HG03095 (cell line): ENCODE data around the gene TGFBR1.
"Not testable (repeated sequence)": the region's sequence is repeated elsewhere in the genome, so short reads cannot be mapped to it uniquely, and the experiment has no call there.

ENCODE experiments used
- ATAC-seq: cut with Tn5 transposase; IDR thresholded peaks from one replicate; pipeline ENCODE4 v1.9.1; 2021; ENCODE audit warnings: moderate library complexity; ENCODE audit not compliant: unreplicated experiment

TGFBR1 gene

DNA sequence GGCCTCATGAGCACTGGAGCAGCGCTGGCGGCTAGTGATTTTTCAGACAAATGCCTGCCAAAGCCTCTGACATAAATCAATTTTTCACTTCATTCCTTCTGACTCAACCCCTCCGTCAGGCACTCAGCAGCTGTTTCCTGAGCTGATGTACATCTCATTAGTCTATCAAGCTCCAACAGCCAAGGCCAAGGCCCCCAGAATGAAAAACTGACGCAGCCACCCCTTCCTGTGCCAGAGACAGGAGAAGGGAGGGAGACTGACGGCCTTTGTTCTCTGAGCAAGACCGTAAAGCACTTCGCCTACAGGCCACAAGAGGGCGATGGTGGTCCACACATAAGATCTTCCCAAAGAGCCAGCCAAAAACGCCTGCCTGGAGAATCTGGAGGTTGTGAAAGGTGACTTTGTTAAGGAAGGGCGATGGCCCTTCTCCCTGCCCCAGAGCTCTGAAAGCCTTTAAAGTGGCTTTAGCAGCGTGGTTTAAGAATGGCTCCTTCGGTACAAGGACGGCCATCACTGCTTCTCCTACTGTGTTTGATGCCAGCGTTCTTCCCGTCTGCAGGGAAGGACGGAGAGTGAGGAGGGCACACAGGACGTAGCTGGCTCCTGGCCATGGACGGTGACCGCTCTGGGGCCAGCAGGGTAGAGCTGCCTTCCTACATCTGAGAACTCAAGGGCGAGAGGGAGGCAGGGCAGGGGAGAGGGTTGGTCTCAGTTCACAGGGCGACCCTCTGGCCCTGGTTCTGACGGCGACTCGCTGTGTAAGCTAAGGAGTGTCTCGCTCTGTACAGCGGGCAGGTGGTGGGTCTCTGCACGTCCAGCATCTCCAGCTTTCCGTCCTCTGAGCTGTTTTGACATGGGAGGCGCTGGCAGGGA lies 79.8 kb downstream of the TGFBR1 start:
- peak; percentile 45 for ATAC-seq

DNA sequence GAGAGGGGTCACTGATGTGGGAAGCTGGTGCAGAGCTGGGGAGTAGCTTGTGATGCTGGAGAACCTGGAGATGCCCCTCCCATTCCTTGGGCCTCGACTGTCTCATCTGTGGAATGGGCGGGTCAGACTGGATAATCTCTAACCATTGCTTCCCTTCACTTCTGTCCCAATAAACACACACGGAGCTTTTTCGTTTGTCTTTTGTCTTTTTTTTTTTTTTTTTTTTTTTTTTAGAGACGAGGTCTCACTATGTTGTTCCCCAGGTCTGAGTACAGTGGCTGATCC lies 80.4 kb downstream of the TGFBR1 start:
- ATAC-seq: no peak

DNA sequence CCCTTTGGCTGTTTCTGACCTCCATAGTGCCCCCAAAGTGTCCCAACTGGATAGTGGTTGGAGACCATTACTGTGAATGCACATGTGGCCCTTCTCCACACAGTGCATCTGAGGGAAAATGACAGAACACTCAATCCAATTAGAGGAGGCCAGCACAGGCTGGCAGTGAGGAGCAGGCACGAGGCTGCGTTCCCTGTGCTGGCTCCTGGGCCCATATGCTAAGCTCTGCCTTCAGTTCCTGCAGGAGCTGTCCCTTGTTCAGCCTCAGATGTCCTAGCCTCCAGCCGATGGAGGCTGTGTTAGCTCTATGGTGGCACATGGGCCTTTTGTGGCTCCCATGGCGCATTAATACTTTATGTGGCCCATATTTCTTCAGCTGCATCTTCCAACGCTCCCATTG lies 81.0 kb downstream of the TGFBR1 start:
- no peak for ATAC-seq

DNA sequence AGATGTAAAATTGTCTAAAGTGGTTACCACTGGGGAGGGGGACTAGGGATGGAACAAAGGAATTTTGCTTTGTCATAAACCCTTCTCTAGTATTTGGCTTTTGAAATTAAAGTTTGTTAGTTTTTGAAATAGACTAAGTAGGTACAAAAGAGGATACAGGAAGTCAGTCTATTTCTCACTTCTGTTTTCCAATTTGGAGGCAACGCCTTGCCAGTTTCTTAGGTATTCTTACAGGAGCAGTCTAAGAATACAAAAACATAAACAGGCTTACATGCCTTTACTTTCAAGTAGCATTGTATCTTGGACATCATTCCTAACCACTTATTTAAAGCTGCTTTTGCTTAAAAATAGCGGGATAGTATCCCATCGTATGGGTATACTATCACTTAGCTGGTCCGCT lies 82.4 kb downstream of the TGFBR1 start:
- ATAC-seq: no peak

DNA sequence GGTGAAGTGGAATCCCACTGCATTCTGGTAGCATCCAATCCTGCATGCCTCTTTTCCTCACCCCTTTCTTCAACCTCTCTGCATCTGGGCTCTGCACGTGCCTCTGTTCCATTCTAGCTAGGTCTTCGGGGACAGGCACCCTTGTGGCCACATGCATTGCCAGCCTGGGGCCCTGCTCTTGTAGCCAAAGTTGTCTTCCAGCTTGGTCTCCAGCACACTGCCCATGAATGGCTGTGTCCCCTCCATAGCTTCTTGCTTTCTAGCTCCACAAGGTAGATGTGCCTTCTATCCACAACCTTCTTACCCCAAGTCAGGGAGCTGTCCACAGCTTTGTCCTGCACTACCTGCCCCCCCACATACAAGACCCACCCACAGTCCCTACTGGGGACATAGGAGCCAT lies 84.3 kb downstream of the TGFBR1 start:
- no peak for ATAC-seq

DNA sequence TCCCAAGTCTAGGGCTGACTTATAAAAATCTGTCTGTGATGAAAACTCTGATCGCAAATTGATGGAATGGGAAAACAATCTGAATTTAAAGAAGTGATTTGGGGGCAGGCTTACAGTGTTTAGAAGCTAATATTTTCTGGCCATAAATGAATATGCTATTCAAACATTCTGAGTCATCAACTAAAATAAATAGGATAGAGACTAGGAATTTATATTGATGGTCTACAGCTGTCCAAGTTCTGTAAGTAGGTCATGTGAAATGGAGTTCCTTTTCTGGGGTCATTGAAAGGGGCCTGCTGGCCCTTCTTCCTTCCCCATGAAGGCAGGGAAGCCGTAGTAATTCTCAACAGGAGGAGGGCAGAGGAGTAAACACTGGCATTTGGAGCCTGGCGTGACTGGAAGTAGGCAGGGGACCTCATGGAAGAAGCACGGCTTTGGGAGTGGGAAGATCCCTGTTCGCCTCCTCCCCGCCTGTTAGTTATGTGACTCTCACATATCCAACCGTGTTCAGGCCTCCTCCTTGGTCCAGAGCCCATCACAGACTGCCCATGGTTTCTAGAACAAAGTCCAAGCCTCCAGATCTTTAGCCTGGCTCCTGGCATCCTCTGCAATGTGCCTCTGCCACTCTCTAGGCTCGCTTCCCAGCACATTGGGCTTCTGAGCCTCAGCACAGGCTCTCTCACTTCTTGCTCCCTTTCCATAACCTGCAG lies 85.1 kb downstream of the TGFBR1 start:
- no peak for ATAC-seq

DNA sequence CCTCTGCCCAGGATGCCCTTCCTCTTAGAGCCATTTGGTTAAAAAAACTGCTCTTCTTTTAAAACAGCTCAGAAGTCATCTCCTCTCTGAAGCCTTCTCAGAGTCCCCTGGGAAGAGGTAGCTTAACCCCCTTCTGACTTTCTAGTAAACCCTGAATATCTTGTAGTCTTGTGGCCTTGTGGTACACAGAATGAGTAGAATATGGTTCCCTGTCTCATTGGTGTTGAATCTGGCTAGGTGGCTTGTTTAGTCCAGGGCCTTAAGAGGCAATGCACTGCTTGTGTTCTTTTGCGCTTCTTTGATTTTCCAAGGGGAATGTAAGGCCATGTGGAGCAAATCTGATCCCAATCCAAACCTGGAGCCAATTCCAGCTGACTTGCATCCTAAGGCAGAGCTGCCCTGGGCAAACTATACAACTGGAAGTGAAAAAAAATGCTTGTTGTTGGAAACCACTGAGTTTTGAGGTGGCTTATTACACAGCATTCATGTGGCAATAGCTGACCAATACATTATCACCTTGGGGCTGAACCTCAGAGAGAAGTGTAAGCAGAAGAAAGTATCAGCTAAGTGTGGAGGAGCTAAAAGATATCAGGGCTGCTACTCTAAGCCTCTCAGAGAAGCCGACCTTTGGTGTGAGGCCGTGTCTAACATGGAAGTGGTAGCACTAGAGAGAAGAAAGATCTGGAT lies 85.8 kb downstream of the TGFBR1 start:
- ATAC-seq: no peak

DNA sequence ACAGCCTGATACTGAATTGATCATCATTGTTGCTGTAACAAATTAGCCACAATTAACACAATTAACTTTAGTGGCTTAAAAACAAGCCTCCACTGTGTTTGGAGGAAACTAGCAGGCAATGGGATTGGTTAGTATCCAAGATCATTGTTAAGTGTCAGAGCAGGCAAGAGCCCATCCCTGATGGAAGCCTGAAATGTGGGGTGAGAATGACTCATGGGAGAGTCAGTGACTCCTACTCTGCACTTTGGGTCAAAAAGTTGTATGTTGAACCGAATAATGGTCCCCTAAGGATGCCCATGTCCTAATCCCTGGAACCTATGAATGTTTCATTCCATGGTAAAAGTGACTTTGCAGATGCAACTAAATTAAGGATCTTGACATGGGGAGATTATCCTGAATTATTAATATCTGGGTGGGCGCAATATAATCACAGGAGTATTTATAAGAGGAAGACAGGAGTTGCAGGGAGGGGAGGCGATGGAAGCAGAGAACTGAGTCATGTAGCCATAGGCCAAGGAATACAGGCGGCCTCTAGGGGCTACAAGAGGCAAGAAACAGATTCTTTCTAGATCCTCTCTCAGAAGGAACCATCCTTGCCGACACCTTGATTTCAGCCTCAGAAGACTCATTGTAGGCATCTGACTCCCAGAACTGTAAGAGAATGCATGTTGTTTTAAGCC lies 88.0 kb downstream of the TGFBR1 start:
- ATAC-seq: no peak

DNA sequence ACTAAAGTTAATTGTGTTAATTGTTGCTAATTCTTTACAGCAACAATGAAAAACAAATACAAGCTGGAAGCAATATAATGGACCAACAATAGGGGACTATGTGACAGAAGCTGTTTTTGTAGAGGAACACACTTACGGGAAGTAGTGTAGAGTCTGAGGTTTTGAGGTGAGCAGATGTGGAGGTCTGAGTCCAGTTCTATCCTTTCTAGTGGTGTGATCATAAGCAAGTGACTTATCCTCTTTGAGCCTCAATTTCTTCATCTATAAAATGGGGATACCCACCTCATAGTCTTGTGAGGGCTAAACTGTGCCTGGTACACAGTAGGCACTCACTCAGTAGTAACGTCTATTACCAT lies 88.5 kb downstream of the TGFBR1 start:
- no peak for ATAC-seq

DNA sequence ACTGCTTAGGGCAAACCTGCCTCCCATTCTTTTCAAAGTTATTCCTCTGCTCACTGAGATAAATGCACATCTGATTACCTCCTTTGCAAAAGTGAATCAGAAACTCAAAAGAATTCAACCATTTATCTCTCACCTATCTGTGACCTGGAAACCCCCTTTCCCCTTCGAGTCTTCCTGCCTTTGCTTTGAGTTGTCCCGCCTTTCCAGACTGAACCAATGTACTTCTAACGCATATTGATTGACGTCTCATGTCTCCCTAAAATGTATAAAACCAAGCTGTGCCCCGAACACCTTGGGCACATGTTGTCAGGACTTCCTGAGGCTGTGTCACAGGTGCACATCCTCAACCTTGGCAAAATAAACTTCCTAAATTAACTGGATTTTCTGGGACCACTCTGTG lies 91.6 kb downstream of the TGFBR1 start:
- not testable (repeated sequence) for ATAC-seq

DNA sequence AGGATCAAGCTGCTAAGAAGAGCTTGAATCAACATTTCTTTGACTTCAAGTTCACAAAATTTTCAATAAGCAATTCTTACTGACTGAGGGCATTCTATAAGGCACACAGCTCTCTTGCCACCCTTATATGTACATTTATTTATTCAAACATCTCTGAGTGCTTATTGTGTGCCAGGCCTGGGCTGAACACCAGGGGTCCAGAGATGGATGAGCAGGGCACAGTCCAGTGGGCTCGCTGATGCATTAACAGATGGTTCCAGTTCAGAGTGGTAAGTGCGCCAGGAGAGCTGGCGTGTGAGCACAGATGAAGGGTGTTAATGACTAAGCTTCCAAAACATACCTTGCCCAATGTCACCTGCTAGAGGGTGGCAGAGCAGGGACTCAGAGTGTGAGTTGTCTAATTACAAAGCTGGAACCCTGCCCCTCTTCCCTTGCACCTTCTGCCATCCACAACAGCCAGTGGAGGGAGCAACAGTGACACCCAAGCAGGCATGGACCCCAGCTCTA lies 92.3 kb downstream of the TGFBR1 start:
- no peak for ATAC-seq

DNA sequence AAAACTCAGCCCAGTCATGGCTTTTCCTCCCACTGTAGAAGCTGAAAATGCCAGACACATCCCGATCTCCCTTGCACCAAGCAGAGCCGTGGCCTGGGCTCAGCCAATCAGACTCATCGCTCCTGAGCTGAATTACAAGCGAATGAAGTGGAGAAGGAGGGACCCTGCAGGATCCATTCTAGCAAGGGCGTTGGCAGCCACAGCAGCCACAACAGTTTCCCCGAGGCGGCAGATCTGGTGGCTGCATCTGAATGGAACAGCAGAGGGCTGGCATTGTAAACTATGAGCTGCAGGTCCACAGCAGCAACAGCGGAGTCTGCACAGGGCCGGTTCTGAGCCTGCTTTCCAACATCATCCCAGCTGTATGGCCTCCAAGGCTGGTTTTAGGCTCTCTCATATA lies 93.1 kb downstream of the TGFBR1 start:
- no peak for ATAC-seq

DNA sequence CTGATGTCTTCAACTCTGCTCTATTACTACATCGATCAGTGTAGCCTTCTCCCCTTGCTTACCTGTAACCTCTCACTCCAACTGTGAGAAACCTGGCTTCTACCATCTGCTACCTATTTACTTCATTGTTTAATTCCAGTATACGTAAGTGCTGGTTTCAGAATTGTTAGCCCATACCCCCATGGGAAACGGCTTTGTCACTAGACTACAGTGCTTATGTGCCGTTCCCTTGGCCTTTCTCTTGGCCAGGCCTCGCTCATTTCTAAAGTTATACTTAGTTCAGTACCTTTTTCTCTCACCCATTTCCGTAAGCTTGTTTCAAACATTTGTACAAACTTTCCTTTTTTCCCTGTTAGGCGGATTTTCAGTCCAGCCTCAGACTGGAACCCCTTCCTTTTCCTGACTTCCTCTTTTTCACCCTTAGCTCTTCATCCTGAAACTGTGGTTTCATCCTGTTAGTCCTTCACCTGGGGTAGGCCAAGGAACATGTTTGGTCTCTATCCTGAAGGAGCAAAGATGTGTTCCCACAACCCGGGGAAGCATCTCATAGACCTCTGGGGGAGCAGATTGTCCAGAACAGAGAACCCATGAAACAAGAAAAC lies 95.1 kb downstream of the TGFBR1 start:
- no peak for ATAC-seq

DNA sequence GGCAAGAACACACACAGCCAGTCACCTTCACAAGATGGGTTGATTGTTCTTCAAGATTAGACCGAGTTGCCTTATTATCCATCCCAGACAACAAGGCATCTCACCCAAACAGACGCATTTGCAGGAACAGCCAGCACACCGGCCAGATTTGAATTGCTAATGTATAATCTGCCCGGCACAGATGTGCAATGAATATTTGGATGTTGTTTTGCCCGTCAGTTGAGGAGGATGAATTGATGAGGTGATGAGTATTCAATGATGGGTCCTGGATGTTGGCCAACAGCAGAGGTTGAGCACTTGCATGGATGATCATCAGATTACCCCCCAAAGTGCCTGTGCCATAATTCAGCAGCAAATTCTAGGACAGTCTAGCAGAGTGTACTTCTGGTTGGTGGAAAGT lies 96.7 kb downstream of the TGFBR1 start:
- no peak for ATAC-seq
